Measurements from ENCODE around the gene MOGAT2. TPM values are rescaled to one million over a fixed set of nuclear protein-coding genes. Genes with fewer than 3 reads are reported as not detected.
A peak's percentile ranks its signal among the peaks of the same experiment; 100 is the strongest.

Gene MOGAT2
- total RNA-seq, 5 donors from 2014 or later (not counting 1 experiment from before 2014, with no cell fraction given), result 0.23 TPM; not detected in 4

GRCh38 chr11:75773595-75774353 is 56.1 kb downstream of the MOGAT2 start:
- Mint-ChIP-seq H3K4me3 (no peak overlapping the region), H3K27me3 (peaks cover 7 to 13% of the 10 kb centered on the region in 2 donors), H3K27ac (peak overlapping the region in 1 of 2 donors; percentile 13), H3K4me1 (peaks cover 0 to 28% (median 10%) of the 10 kb centered on the region in 3 donors), H3K36me3 (no peaks in the 10 kb centered on the region), H3K9me3 (no peaks in the 10 kb centered on the region)
- Histone ChIP-seq H3K36me3 (ENCODE audit: control insufficient read depth in 2 of 2, extremely low read depth in 1 of 2, insufficient read depth in 1 of 2, low read length in 1 of 2) (no peaks in the 10 kb centered on the region), H3K27me3 (replicated peaks in 1 of 2; ENCODE audit: control insufficient read depth in 2 of 2, extremely low read depth in 1 of 2, insufficient read depth in 2 of 2, low read length in 1 of 2) (peaks cover 3 to 16% of the 10 kb centered on the region in 2 experiments), H3K4me3 (ENCODE audit: control insufficient read depth in 1 of 2, extremely low read depth in 1 of 2, low read length in 1 of 2) (no peak overlapping the region), H3K27ac (ENCODE audit: low read length) (no peak overlapping the region), H3K9me3 (no peaks in the 10 kb centered on the region), H3K4me1 (ENCODE audit: control insufficient read depth in 1 of 2, extremely low read depth in 1 of 2, insufficient read depth in 2 of 2, low read length in 2 of 2) (peaks cover 3 to 15% of the 10 kb centered on the region in 2 experiments)
- DNase-seq (peak in 1 of 35 experiments; percentile 43), ATAC-seq (replicated peaks in 1 of 4) (no peak)
- ChIA-PET POLR2A (interaction anchor here in 1 of 2 donors (0.5 kb wide), 1 partner anchor 625 kb away, joined by 3 read pairs; no protein-coding TSS in a partner anchor), CTCF (interaction anchor here in 1 of 2 donors (1.1 kb wide), 1 partner anchor 68 kb away, joined by 3 read pairs; no protein-coding TSS in a partner anchor)
- WGBS (ENCODE audit: insufficient coverage), result 5% methylated on average over 2 of the region's 5 CpGs

GRCh38 chr11:75775056-75775455 is 57.4 kb downstream of the MOGAT2 start:
- Mint-ChIP-seq H3K27me3 (peaks cover 3 to 4% of the 10 kb centered on the region in 2 donors), H3K27ac (no peak overlapping the region), H3K36me3 (no peaks in the 10 kb centered on the region), H3K9me3 (no peaks in the 10 kb centered on the region), H3K4me3 (no peak overlapping the region), H3K4me1 (peaks cover 0 to 18% (median 6%) of the 10 kb centered on the region in 3 donors)
- no peak overlapping the region for H3K27ac ChIP-seq (ENCODE audit: low read length)
- ChIA-PET POLR2A (no interaction called here), CTCF (no interaction called here)
- peaks cover 0 to 5% of the 10 kb centered on the region in 2 experiments for H3K27me3 ChIP-seq (replicated peaks in 1 of 2; ENCODE audit: control insufficient read depth in 2 of 2, extremely low read depth in 1 of 2, insufficient read depth in 2 of 2, low read length in 1 of 2)
- H3K9me3 ChIP-seq, result no peaks in the 10 kb centered on the region
- peaks cover 0 to 8% of the 10 kb centered on the region in 2 experiments for H3K4me1 ChIP-seq (ENCODE audit: control insufficient read depth in 1 of 2, extremely low read depth in 1 of 2, insufficient read depth in 2 of 2, low read length in 2 of 2)
- ATAC-seq (replicated peaks in 1 of 4) (no peak), DNase-seq (no peak)
- no peak overlapping the region for H3K4me3 ChIP-seq (ENCODE audit: control insufficient read depth in 1 of 2, extremely low read depth in 1 of 2, low read length in 1 of 2)
- WGBS (ENCODE audit: insufficient coverage), result no CpG with 5 or more reads among the region's 3 CpGs
- H3K36me3 ChIP-seq (ENCODE audit: control insufficient read depth in 2 of 2, extremely low read depth in 1 of 2, insufficient read depth in 1 of 2, low read length in 1 of 2), result no peaks in the 10 kb centered on the region

DNA sequence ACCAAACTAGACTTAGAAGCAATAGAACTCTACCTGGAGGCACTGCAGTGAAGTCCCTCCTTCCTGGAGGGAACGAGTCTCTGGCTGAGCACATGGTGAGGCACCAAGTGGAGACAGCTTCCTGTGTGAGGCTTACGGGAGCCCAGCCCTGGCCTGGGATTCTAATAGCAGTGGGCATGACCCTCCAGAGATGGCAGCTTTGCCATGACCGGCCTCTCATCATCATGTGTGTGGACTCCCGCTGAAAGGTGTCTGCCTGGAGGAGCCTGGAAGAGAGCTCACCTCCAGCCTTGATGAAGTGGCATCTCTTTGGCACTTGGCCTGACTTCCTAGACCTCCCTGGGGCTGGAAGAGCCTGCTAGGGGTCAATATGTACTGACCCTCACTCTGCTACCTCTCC is 58.9 kb downstream of the MOGAT2 start:
- ChIA-PET POLR2A (no interaction called here), CTCF (no interaction called here)
- H3K27me3 ChIP-seq (replicated peaks in 1 of 2; ENCODE audit: control insufficient read depth in 2 of 2, extremely low read depth in 1 of 2, insufficient read depth in 2 of 2, low read length in 1 of 2), result no peaks in the 10 kb centered on the region
- Mint-ChIP-seq H3K4me3 (no peak overlapping the region), H3K4me1 (peaks cover 0 to 17% (median 6%) of the 10 kb centered on the region in 3 donors), H3K9me3 (no peaks in the 10 kb centered on the region), H3K36me3 (no peaks in the 10 kb centered on the region), H3K27ac (no peak overlapping the region), H3K27me3 (no peaks in the 10 kb centered on the region)
- H3K9me3 ChIP-seq, result no peaks in the 10 kb centered on the region
- ATAC-seq (replicated peaks in 1 of 4), result no peak
- no peak overlapping the region for H3K4me3 ChIP-seq (ENCODE audit: control insufficient read depth in 1 of 2, extremely low read depth in 1 of 2, low read length in 1 of 2)
- WGBS (ENCODE audit: insufficient coverage), result 97% methylated on average over 3 of the region's 4 CpGs
- peaks cover 0 to 8% of the 10 kb centered on the region in 2 experiments for H3K4me1 ChIP-seq (ENCODE audit: control insufficient read depth in 1 of 2, extremely low read depth in 1 of 2, insufficient read depth in 2 of 2, low read length in 2 of 2)
- no peak overlapping the region for H3K27ac ChIP-seq (ENCODE audit: low read length)
- no peak for DNase-seq
- H3K36me3 ChIP-seq (ENCODE audit: control insufficient read depth in 2 of 2, extremely low read depth in 1 of 2, insufficient read depth in 1 of 2, low read length in 1 of 2), result no peaks in the 10 kb centered on the region

DNA sequence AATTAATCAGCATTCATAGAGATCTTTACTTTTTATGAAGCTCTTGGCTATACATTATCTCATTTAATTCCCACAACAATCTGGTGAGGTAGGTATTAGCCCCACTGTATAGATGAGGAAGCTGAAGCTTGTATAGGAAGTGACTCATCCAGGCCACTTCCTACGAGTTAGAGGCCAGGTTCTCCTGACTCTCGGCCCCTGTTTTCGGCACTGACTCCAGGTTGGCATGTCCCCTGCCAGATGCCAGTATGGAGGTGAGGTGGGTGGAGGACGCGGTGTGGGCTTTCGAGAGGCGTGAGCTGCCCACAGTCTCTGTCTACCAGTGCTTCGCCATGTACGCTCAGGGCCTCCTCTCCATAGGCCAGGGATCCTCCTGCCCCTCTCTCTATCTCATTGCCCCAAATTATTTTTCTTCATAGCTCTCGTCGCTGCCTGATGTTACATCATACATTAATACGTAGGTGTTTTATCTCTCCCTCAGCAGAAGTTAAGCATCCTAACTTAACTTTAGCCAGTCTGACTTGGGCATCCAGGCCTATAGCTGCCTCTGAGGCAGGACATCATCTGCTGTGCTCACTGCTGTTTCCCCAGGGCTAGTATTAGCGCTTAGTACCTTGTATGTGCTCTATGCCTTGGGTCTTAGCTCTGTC is 59.9 kb downstream of the MOGAT2 start:
- Histone ChIP-seq H3K4me1 (ENCODE audit: control insufficient read depth in 1 of 2, extremely low read depth in 1 of 2, insufficient read depth in 2 of 2, low read length in 2 of 2) (peaks cover 0 to 8% of the 10 kb centered on the region in 2 experiments), H3K27me3 (replicated peaks in 1 of 2; ENCODE audit: control insufficient read depth in 2 of 2, extremely low read depth in 1 of 2, insufficient read depth in 2 of 2, low read length in 1 of 2) (no peaks in the 10 kb centered on the region), H3K4me3 (ENCODE audit: control insufficient read depth in 1 of 2, extremely low read depth in 1 of 2, low read length in 1 of 2) (no peak overlapping the region), H3K9me3 (no peaks in the 10 kb centered on the region), H3K27ac (ENCODE audit: low read length) (no peak overlapping the region), H3K36me3 (ENCODE audit: control insufficient read depth in 2 of 2, extremely low read depth in 1 of 2, insufficient read depth in 1 of 2, low read length in 1 of 2) (no peaks in the 10 kb centered on the region)
- Mint-ChIP-seq H3K4me1 (peaks cover 0 to 17% (median 6%) of the 10 kb centered on the region in 3 donors), H3K9me3 (no peaks in the 10 kb centered on the region), H3K36me3 (no peaks in the 10 kb centered on the region), H3K27ac (no peak overlapping the region), H3K27me3 (no peaks in the 10 kb centered on the region), H3K4me3 (no peak overlapping the region)
- DNase-seq (no peak), ATAC-seq (replicated peaks in 1 of 4) (peak in 1 of 4 experiments; percentile 41)
- ChIA-PET POLR2A (no interaction called here), CTCF (interaction anchor here in 1 of 2 donors (0.5 kb wide), 1 partner anchor 47 kb away, joined by 5 read pairs; no protein-coding TSS in a partner anchor)
- whole genome bisulfite sequencing (ENCODE audit: insufficient coverage), result 65% methylated on average over 9 of the region's 13 CpGs

DNA sequence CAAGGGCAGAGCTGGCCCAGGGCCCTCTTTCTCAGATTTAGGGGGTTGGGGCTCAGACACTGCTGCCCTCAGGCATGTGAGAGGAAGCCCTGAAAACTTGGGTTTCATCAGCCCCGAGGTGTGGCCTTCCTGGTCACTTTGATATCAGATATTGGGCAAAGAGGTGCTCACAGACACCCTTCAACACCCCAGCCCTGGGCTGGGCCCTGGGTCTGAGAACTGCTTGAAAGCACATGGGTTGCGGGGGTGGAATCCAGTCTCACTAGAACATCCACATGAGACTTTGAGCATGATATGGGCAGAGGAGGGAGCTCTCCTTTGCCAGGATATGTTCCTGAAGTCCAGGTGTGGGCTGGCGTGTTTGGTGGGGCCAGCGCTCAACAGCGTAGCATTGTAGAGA is 61.3 kb downstream of the MOGAT2 start:
- H3K4me1 ChIP-seq (ENCODE audit: control insufficient read depth in 1 of 2, extremely low read depth in 1 of 2, insufficient read depth in 2 of 2, low read length in 2 of 2), result peaks cover 0 to 8% of the 10 kb centered on the region in 2 experiments
- ATAC-seq (replicated peaks in 1 of 4) (no peak), DNase-seq (no peak)
- H3K27me3 ChIP-seq (replicated peaks in 1 of 2; ENCODE audit: control insufficient read depth in 2 of 2, extremely low read depth in 1 of 2, insufficient read depth in 2 of 2, low read length in 1 of 2), result no peaks in the 10 kb centered on the region
- H3K27ac Mint-ChIP-seq, result no peak overlapping the region
- no CpG with 5 or more reads among the region's 5 CpGs for WGBS (ENCODE audit: insufficient coverage)
- no peak overlapping the region for H3K4me3 Mint-ChIP-seq
- CTCF ChIA-PET, result no interaction called here
- no peaks in the 10 kb centered on the region for H3K27me3 Mint-ChIP-seq
- no peaks in the 10 kb centered on the region for H3K9me3 ChIP-seq
- H3K27ac ChIP-seq (ENCODE audit: low read length), result no peak overlapping the region
- POLR2A ChIA-PET, result interaction anchor here in 1 of 2 donors (0.7 kb wide), 1 partner anchor 189 kb away, joined by 8 read pairs; no protein-coding TSS in a partner anchor
- H3K9me3 Mint-ChIP-seq, result no peaks in the 10 kb centered on the region
- H3K4me1 Mint-ChIP-seq, result peaks cover 0 to 11% (median 6%) of the 10 kb centered on the region in 3 donors
- no peaks in the 10 kb centered on the region for H3K36me3 ChIP-seq (ENCODE audit: control insufficient read depth in 2 of 2, extremely low read depth in 1 of 2, insufficient read depth in 1 of 2, low read length in 1 of 2)
- no peak overlapping the region for H3K4me3 ChIP-seq (ENCODE audit: control insufficient read depth in 1 of 2, extremely low read depth in 1 of 2, low read length in 1 of 2)
- H3K36me3 Mint-ChIP-seq, result no peaks in the 10 kb centered on the region

- Mint-ChIP-seq H3K27ac (no peak overlapping the region), H3K4me3 (no peak overlapping the region), H3K9me3 (no peaks in the 10 kb centered on the region), H3K36me3 (no peaks in the 10 kb centered on the region), H3K27me3 (no peaks in the 10 kb centered on the region), H3K4me1 (peaks cover 0 to 11% (median 6%) of the 10 kb centered on the region in 3 donors)
- POLR2A ChIA-PET, result no interaction called here
- H3K4me1 ChIP-seq (ENCODE audit: control insufficient read depth in 1 of 2, extremely low read depth in 1 of 2, insufficient read depth in 2 of 2, low read length in 2 of 2), result peaks cover 0 to 8% of the 10 kb centered on the region in 2 experiments
- no peaks in the 10 kb centered on the region for H3K36me3 ChIP-seq (ENCODE audit: control insufficient read depth in 2 of 2, extremely low read depth in 1 of 2, insufficient read depth in 1 of 2, low read length in 1 of 2)
- DNase-seq, result no peak
- CTCF ChIA-PET, result no interaction called here
- no peak overlapping the region for H3K4me3 ChIP-seq (ENCODE audit: control insufficient read depth in 1 of 2, extremely low read depth in 1 of 2, low read length in 1 of 2)
- H3K27me3 ChIP-seq (replicated peaks in 1 of 2; ENCODE audit: control insufficient read depth in 2 of 2, extremely low read depth in 1 of 2, insufficient read depth in 2 of 2, low read length in 1 of 2), result no peaks in the 10 kb centered on the region
- H3K9me3 ChIP-seq, result no peaks in the 10 kb centered on the region
- H3K27ac ChIP-seq (ENCODE audit: low read length), result no peak overlapping the region
- ATAC-seq (replicated peaks in 1 of 4), result peak in 1 of 4 experiments; percentile 36
- no CpG with 5 or more reads among the region's 2 CpGs for WGBS (ENCODE audit: insufficient coverage)
Observed at GRCh38 chr11:75779960-75780359, 62.3 kb downstream of the MOGAT2 start.
